SJCRH30 (cell line): ENCODE results near the gene TIAM1. TPM values are rescaled to one million over a fixed set of nuclear protein-coding genes. Genes with fewer than 3 reads are reported as not detected.

Source experiments
- DNase-seq, 2 experiments: peaks; one replicate each; pipeline ENCODE4 v3.0.0-alpha.2; 2015 to 2020
- H3K27ac ChIP-seq: fragments of 250-450 bp; sonication (Bioruptor Pico); 2 replicates; pipeline ENCODE4 v1.5.1; 2020; ENCODE audit warnings: mild to moderate bottlenecking, moderate library complexity
- H3K27me3 ChIP-seq: fragments of 250-450 bp; sonication (Bioruptor Pico); 2 replicates; pipeline ENCODE4 v1.5.1; 2020; ENCODE audit warnings: mild to moderate bottlenecking, moderate library complexity
- H3K36me3 ChIP-seq: fragments of 250-450 bp; sonication (Bioruptor Pico); 2 replicates; pipeline ENCODE4 v1.5.1; 2020; ENCODE audit warnings: mild to moderate bottlenecking, moderate library complexity
- H3K4me1 ChIP-seq: fragments of 250-450 bp; sonication (Bioruptor Pico); 2 replicates; pipeline ENCODE4 v1.5.1; 2020; ENCODE audit warnings: mild to moderate bottlenecking, moderate library complexity
- H3K4me3 ChIP-seq: fragments of 250-450 bp; sonication (Bioruptor Pico); 2 replicates; pipeline ENCODE4 v1.5.1; 2020; ENCODE audit warnings: mild to moderate bottlenecking, moderate library complexity
- H3K9me3 ChIP-seq: fragments of 250-450 bp; sonication (Bioruptor Pico); replicated peaks from 2 replicates; pipeline ENCODE4 v1.5.1; 2020; ENCODE audit warnings: mild to moderate bottlenecking, moderate library complexity
- total RNA-seq: library from RNA; depleted of rRNA; stranded (reverse); fragments of >200 nt; shearing (Covaris generic); gene quantifications from 2 replicates; pipeline ENCODE4 v1.2.3, GENCODE V29; 2014

TIAM1 gene
- total RNA-seq, 1 experiment from 2014 or later: 9.5 TPM

DNA sequence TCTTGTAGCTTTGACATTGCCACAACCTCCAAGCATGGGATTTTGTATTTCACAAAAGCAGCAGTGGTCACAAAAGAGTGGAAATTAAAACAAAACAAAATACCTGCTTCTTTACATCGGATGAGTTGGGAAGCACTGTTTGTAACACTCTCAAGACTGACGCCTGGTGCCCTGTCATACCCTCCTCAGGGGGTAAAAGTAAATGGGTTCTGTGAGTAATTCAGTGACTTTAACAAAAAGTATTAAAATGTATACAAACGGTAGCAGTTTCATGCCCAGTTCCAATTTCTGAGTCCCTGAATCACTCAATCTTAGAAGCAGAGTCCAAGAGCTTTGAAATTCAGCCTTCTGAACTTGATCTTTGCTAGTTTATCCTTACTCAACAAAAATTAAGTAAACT is 152.5 kb downstream of the TIAM1 start:
- Histone ChIP-seq H3K9me3 (no peaks in the 10 kb centered on the region), H3K4me3 (no peak overlapping the region), H3K27me3 (no peaks in the 10 kb centered on the region), H3K27ac (no peak overlapping the region), H3K36me3 (no peaks in the 10 kb centered on the region), H3K4me1 (peaks cover 9% of the 10 kb centered on the region; the same call in 1 of the 2 replicates)
- DNase-seq: no peak

DNA sequence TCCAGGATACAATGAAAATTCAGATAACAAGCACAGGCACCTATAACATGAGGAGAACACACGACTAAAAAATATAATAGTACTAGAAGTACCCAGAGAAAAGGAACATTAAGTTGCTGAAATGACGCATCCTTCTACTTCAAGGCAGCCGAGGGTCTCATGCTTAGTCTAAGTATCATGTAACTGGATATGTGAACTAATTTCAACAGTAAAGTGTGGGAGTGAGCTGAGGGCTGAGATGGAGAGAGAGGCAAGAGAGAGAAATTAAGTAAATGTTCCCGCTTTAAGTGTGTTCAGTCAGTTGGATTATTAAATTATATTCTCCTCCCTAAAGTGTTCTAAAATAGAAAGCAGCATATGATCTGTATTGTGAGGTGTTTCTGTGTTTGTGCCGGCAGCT is 153.5 kb downstream of the TIAM1 start:
- no peaks in the 10 kb centered on the region for H3K27me3 ChIP-seq
- DNase-seq: no peak
- H3K4me3 ChIP-seq: no peak overlapping the region
- no peak overlapping the region for H3K27ac ChIP-seq
- peaks cover 9% of the 10 kb centered on the region; the same call in 1 of the 2 replicates for H3K4me1 ChIP-seq
- no peaks in the 10 kb centered on the region for H3K36me3 ChIP-seq
- H3K9me3 ChIP-seq: no peaks in the 10 kb centered on the region

DNA sequence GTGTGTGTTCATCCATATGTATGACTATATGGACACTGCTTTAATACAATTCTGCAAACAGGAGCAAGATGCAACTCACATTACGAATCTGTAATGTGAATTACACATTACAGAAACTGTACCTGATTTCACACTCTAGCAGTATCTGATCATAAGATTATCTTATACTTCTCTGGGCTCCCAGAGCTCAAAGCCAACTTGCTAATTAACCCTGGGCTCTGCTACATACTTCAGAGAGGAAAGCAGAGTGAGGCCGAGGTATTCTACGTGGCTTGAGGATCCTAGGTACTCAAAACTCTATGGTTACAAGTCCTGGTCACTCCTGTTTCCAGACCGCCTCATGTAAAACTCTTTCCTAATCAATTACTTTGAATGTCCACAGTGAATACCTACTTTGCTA is 156.6 kb downstream of the TIAM1 start:
- no peaks in the 10 kb centered on the region for H3K27me3 ChIP-seq
- H3K27ac ChIP-seq: no peak overlapping the region
- H3K36me3 ChIP-seq: no peaks in the 10 kb centered on the region
- no peaks in the 10 kb centered on the region for H3K9me3 ChIP-seq
- H3K4me3 ChIP-seq: no peak overlapping the region
- H3K4me1 ChIP-seq: no peaks in the 10 kb centered on the region
- no peak for DNase-seq

DNA sequence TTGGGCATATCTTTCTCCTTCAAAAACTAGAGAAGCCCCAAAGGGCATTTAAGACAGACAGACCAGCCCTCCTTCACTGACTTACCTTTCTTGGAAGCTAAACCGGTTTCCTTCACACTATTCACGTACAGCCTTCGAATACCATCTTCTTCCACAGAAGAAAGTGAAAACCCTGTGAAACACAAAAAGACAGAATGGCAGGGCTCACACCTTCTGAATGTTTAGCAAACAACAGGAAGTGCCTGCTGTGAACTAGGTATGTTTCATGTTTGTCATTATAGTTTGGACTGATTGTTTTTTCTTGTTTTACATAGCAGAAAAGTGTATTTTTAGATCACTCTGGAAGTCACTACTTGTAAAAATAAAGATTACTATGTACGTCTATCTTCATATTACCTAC is 157.1 kb downstream of the TIAM1 start:
- Histone ChIP-seq H3K27me3 (no peaks in the 10 kb centered on the region), H3K4me3 (no peak overlapping the region), H3K4me1 (no peaks in the 10 kb centered on the region), H3K9me3 (no peaks in the 10 kb centered on the region), H3K36me3 (no peaks in the 10 kb centered on the region), H3K27ac (no peak overlapping the region)
- DNase-seq: no peak

DNA sequence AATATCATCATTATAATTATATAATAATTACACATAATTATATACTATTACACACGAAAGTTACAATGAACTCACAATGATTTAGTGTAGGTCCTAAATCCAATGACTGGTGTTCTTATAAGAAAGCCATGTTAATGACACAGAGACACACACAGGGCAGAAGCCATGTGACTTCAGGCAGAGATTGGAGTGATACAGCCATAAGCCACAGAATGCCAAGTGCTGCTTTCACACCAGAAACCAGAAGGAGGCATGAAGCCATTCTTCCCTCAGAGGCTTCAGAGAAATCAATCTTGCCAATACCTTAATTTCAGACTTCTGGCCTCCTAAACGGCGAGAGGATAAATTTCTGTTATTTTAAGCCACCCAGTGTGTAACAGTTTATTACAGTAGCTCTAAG is 158.4 kb downstream of the TIAM1 start:
- H3K4me3 ChIP-seq: no peak overlapping the region
- no peaks in the 10 kb centered on the region for H3K36me3 ChIP-seq
- H3K27ac ChIP-seq: no peak overlapping the region
- no peaks in the 10 kb centered on the region for H3K27me3 ChIP-seq
- no peak for DNase-seq
- peaks cover 6% of the 10 kb centered on the region; the same call in 1 of the 2 replicates for H3K4me1 ChIP-seq
- no peaks in the 10 kb centered on the region for H3K9me3 ChIP-seq

DNA sequence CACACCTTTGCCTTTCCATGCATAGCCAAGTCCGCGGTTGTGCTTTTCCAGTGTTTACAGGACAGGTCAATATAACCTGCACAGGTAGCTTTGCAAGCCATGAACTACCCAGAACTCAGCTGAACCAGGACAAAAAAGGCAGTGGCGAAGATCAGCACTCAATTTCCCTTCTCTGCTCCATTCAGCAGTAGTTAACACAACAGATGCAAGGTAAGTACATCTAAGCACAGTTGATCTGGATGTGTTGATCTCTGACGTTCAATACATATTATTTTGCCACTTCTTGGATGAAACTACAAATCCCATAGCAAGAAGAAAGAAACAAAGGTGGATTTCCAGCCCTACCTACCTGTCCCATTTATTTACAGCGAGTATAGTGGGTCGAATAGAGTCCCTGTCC is 159.2 kb downstream of the TIAM1 start:
- Histone ChIP-seq H3K9me3 (no peaks in the 10 kb centered on the region), H3K4me3 (no peak overlapping the region), H3K4me1 (peaks cover 9% of the 10 kb centered on the region; the same call in 1 of the 2 replicates), H3K27ac (no peak overlapping the region), H3K27me3 (no peaks in the 10 kb centered on the region), H3K36me3 (no peaks in the 10 kb centered on the region)
- no peak for DNase-seq

DNA sequence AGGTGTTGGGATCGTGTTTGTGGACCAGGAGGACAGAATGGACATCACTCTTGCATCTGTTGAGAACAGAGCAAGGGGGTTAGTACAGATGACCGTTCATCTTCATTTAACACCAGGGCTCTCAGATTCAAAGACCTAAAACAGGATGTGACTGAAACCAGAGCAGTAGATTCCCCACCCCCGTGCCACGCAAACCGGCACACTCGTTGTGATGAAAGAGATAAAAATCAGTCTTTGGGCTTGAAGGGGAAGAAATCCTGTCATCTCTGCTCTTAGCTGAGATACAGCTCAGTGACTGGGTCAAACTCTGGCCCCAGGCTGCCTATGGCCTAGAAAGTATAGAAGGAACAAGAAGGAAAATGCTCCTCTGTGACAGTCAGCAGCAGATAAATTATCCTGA is 159.6 kb downstream of the TIAM1 start:
- Histone ChIP-seq H3K27ac (no peak overlapping the region), H3K4me1 (peaks cover 9% of the 10 kb centered on the region; the same call in 1 of the 2 replicates), H3K4me3 (no peak overlapping the region), H3K36me3 (no peaks in the 10 kb centered on the region), H3K9me3 (no peaks in the 10 kb centered on the region), H3K27me3 (no peaks in the 10 kb centered on the region)
- DNase-seq: no peak

DNA sequence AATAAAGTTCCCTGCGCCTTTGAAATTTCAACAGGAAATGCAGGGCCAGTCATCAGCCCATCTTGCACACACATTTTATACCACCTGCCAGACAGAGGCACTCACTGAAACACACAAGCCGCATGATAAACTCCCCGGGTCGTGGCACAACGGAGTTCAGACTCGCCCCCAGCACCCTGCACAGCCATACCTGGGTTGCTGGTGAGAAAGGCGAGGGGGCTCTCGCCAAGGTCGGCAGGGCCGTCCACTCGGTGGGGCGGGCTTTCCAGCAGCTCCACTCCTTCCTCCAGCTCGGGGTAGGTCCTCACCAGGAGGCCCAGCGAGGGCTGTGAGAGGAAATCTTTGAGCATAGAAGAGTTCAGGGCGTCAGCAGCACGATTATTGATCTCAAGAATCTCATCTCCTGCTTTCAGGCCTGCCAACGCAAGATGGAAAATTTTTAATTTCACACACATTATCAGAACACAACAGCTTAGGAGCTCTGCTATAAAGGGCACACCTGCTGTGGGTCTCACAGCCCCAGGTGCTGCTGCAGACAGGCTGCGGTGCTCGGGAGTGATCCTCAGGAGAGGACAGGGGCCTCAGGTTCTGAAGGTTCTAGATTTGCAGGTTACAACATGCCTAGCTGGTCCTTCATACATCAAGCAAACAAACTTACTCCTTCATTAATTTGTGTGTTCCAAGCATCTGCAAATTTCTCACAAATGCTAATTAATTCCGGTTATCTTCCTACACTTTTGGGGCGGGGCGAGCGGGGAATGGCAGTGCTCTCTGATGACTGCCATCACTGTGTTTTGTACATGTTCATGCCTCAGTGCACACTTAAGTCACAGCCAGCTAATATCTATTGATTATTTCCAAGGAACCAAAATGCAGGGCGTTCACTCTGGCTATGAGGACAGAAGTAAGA is 161.6 kb downstream of the TIAM1 start:
- no peak for DNase-seq
- H3K27ac ChIP-seq: no peak overlapping the region
- no peak overlapping the region for H3K4me3 ChIP-seq
- no peaks in the 10 kb centered on the region for H3K9me3 ChIP-seq
- peaks cover 9% of the 10 kb centered on the region; the same call in 1 of the 2 replicates for H3K4me1 ChIP-seq
- no peaks in the 10 kb centered on the region for H3K27me3 ChIP-seq
- H3K36me3 ChIP-seq: no peaks in the 10 kb centered on the region

DNA sequence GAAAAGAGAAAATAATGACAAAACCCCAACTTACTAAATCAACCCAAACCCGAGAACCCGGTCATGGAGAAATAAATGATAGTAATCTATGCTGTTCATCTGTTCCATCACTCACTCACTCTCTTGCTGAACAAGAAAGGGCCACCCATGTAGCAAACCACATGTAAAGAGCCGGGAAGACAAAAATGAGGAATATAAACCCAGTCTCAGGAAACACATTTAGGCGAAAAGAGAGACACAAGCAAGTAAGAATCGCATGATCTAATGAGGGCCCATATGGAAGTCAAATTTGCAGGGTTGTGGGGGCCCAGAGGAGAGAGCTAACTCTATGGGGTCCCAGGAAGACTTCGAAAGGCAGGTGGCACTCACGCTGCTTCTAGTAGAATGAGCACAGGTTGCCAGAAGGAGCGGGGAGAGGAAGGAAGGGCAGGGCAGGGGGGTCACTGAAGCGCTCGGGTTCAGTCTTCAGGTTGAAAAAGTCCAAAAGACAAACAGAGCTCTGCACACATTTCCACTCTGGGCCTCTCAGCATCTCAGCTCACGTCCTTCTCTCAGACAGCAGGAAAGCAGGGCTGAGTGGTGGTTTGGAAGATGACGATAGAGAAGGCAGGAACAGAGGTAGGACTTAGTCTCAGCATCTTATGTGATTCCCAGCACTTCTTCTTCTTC is 162.8 kb downstream of the TIAM1 start:
- peak; percentile 37 to 62 for DNase-seq
- Histone ChIP-seq H3K4me3 (no peak overlapping the region), H3K27ac (peak overlapping the region; percentile 42)

DNA sequence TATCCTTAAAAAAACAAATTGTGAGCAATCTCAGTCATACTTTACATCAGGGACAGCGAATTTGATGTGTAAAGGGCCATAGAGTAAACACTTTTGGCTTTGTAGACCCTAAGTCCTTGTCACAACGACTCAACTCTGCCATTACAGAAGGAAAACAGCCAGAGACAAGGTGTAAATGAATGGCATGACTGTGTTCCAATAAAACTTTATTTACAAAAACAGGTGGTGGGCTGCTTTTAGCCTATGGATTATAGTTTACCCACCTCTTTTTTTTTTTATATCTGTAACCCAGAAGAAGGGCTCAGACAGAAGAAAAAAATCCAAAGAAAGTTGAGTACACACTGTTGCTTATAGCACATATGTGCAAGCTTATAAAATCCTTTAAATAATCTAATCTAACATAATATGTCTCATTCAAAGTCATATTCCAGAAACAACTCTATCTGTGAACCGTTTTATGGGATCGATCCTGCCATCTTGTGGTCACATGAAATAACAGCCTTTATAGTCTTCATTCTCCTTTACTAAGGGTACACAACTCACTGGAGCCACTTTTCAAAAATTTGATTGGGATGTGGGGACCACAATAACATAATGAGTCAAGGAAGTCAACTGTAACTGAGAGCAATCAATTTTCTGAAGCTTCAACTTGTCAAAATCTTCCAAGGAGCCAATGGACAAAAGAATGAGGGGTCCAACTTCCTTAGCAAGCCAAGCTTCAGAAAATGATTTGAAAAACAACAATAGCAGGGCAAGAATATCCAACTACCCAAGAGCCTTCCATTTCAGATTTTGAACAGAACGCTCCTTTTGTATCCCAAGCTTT is 163.6 kb downstream of the TIAM1 start:
- DNase-seq: peak; percentile 27 to 76
- H3K27ac ChIP-seq: peak overlapping the region; percentile 42

More for the DNA sequence above, 162.8 kb downstream of the TIAM1 start:
- H3K36me3 ChIP-seq: no peaks in the 10 kb centered on the region
- H3K27me3 ChIP-seq: no peaks in the 10 kb centered on the region
- H3K4me1 ChIP-seq: peaks cover 18% of the 10 kb centered on the region
- no peaks in the 10 kb centered on the region for H3K9me3 ChIP-seq

DNA sequence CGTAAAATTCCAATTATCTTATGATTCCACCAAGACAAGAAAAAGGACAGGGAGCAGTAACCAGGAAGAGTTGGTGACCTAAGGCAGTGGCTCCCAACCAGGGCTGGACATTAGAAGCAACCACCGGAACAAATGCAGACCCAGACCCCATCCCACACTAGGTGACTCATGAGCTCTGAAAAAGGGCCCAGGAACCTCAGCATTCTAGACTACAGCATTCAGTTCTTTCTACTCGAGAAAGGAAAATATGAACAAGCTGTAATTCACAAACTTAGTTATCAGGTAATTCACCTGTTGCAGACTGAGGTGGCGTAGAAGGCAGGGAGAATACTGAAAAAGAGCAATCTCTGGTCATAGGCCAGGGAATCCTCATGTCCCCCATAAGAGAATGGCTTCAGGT is 167.3 kb downstream of the TIAM1 start:
- H3K4me3 ChIP-seq: no peak overlapping the region
- peaks cover 25% of the 10 kb centered on the region for H3K4me1 ChIP-seq
- H3K9me3 ChIP-seq: no peaks in the 10 kb centered on the region
- H3K27me3 ChIP-seq: no peaks in the 10 kb centered on the region
- no peaks in the 10 kb centered on the region for H3K36me3 ChIP-seq
- DNase-seq: peak; percentile 52 to 64
- peak overlapping the region; percentile 69 for H3K27ac ChIP-seq

More for the DNA sequence above, 163.6 kb downstream of the TIAM1 start:
- Histone ChIP-seq H3K27me3 (no peaks in the 10 kb centered on the region), H3K4me1 (peaks cover 25% of the 10 kb centered on the region), H3K9me3 (no peaks in the 10 kb centered on the region), H3K4me3 (no peak overlapping the region), H3K36me3 (no peaks in the 10 kb centered on the region)

DNA sequence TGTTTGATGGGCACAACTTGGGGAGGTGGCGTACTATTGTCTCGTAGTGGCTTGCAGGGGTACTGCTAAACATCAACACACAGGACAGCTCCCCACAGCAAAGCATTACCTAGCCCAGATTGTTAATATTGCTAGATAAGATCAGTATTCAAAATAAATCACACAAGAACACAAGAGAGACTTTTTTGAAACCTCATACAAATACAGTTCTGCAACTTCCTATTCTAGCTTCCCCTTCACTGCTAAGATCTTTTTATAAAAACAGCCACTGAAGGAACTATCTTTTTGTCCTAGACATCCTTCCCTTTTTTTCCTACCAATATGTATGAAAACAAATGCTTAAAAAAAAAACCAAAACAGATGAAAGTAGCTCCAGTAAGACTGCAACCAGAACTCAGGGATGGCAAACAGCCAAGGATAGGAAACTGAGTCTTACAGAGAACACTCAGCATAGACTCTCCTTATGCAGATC is 167.9 kb downstream of the TIAM1 start:
- Histone ChIP-seq H3K9me3 (no peaks in the 10 kb centered on the region), H3K4me3 (no peak overlapping the region), H3K36me3 (no peaks in the 10 kb centered on the region), H3K27me3 (no peaks in the 10 kb centered on the region), H3K4me1 (peaks cover 21% of the 10 kb centered on the region), H3K27ac (peak overlapping the region; percentile 69)
- DNase-seq: no peak

DNA sequence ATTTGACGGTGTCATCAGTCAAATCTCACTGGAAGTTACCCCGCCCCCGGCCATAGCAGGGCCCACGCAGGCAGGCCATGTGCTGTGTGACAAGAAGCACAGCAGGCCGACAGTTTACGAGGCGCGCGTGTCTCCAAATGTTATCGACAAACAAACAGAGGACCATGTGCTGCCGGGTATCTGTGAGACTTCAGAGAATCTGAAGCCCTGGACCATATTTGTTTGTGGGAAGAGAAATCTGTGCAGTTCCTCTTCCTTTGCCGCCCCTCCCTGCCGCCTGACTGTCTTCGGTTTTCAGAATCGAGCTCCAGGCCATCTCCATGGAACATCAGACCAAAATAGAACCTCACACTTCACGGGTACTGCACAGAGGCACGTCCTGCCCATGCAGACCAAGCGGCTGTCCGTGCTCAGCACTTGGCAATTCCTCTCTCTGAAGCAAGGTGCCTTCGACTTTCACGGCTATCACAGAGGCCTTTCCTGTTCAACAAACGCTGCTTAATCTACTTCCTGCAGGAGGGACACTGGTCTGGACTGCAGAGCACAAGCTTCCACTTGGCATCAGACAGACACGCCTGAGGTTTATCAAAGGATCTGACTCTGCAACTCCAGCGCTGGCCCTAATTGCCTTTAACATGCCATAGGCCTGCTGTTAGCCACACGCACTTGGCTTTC is 170.0 kb downstream of the TIAM1 start:
- Histone ChIP-seq H3K36me3 (no peaks in the 10 kb centered on the region), H3K9me3 (no peaks in the 10 kb centered on the region), H3K27ac (no peak overlapping the region), H3K27me3 (no peaks in the 10 kb centered on the region), H3K4me1 (peaks cover 16% of the 10 kb centered on the region), H3K4me3 (no peak overlapping the region)
- no peak for DNase-seq

DNA sequence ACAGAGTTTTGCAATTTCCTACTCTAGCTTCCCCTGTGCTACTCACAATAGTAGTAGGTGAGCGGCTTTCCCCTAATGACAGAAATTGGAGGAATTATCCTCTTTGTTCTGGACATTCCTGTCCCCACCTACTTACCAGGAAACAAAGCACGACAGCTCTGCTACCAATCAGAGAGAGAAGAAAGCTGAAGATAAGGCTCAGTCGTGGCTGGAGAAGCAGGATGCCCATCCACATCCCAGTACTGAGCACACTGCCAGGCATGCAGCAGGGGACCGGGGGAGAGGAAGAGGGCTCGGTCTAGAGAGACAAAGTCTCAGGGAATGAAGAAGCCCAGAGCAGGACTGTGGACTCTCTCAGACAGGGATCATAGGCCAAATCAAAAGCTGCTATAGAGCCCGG is 171.7 kb downstream of the TIAM1 start:
- no peak overlapping the region for H3K27ac ChIP-seq
- no peaks in the 10 kb centered on the region for H3K36me3 ChIP-seq
- DNase-seq: no peak
- no peak overlapping the region for H3K4me3 ChIP-seq
- H3K9me3 ChIP-seq: no peaks in the 10 kb centered on the region
- no peaks in the 10 kb centered on the region for H3K27me3 ChIP-seq
- H3K4me1 ChIP-seq: peaks cover 16% of the 10 kb centered on the region
